ENCODE measurements around the gene SPECC1. TPM values are rescaled to one million over a fixed set of nuclear protein-coding genes. Genes with fewer than 3 reads are reported as not detected.

SPECC1 gene
- total and polyA plus RNA-seq, 2 of the 13 experiments (the other 11 are each of a cell fraction or from before 2014, with no cell fraction given): 2.3 to 6.9 TPM

DNA sequence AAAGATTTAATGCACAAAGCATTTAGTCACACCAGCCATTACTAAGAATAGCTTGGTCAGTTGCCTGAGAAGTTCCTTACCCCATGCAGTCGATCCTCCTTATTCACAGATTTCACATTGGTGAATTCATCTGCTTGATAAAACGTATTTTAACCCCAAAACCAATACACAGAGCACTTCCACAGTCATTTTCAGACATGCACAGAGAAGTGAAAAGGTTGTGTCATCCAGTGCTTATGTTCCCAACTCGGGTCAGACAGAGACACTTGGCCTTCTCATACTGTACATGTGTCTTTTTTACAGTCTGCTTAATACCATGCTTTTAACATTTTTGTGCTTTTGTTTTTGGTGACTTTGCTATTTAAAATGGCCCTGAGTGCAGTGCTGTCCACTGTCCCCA lies 219.7 kb downstream of the SPECC1 start:
- no peak for FAIRE-seq
- WGBS (ENCODE audit: low lambda C conversion rate): 50% methylated on average over 3 of the region's 3 CpGs
- Histone ChIP-seq H3K9ac (ENCODE audit: insufficient read depth, low read depth, low read length) (no peak overlapping the region), H3K27me3 (ENCODE audit: control insufficient read depth in 1 of 2, insufficient read depth in 2 of 2, low read length in 2 of 2) (no peaks in the 10 kb centered on the region), H3K9me3 (ENCODE audit: low read length) (no peaks in the 10 kb centered on the region), H3K4me3 (replicated peaks in 1 of 3; ENCODE audit: insufficient read depth in 1 of 3, low read depth in 2 of 3, low read length in 3 of 3) (no peak overlapping the region), H2AFZ (ENCODE audit: low read length) (no peak overlapping the region), H3K4me1 (ENCODE audit: insufficient read depth, low read length) (no peaks in the 10 kb centered on the region), H3K79me2 (ENCODE audit: insufficient read depth, low read length) (no peaks in the 10 kb centered on the region), H4K20me1 (ENCODE audit: insufficient read depth, low read length) (no peaks in the 10 kb centered on the region), H3K4me2 (ENCODE audit: low read depth, low read length) (no peak overlapping the region), H3K36me3 (replicated peaks in 1 of 2; ENCODE audit: control insufficient read depth in 1 of 2, insufficient read depth in 2 of 2, low read length in 2 of 2) (no peaks in the 10 kb centered on the region), H3K27ac (ENCODE audit: extremely low read length, insufficient read depth, low read length) (no peak overlapping the region)
- in situ Hi-C loops (cut with HindIII; ENCODE audit: extremely low pct_ligation_motif_present, low pct_unique_long_range_greater_than_20kb) (loop anchor here (10.0 kb wide), 2 partner anchors 86 to 104 kb away; no protein-coding TSS in a partner anchor), intact Hi-C loops (cut with micrococcal nuclease; ENCODE audit: unreplicated experiment) (no loop called here)
- no peak for DNase-seq (ENCODE audit: low spot score)
- no peak for ATAC-seq
- POLR2A ChIA-PET: no interaction called here
- CTCF ChIA-PET (ENCODE audit: low intra/inter-chr PET ratio, low total read pairs): no interaction called here
- BruUV-seq (replicated peaks): no TSS peak
- TF ChIP-seq, protein P1, sequence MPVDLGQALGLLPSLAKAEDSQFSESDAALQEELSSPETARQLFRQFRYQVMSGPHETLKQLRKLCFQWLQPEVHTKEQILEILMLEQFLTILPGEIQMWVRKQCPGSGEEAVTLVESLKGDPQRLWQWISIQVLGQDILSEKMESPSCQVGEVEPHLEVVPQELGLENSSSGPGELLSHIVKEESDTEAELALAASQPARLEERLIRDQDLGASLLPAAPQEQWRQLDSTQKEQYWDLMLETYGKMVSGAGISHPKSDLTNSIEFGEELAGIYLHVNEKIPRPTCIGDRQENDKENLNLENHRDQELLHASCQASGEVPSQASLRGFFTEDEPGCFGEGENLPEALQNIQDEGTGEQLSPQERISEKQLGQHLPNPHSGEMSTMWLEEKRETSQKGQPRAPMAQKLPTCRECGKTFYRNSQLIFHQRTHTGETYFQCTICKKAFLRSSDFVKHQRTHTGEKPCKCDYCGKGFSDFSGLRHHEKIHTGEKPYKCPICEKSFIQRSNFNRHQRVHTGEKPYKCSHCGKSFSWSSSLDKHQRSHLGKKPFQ (CRISPR knock-in tag; IDR thresholded peaks at IDR 0.05; ENCODE audit: insufficient replicate concordance): no peak
- no peak for TF ChIP-seq KMT2A (CRISPR knock-in tag; IDR thresholded peaks at IDR 0.05)
- TF ChIP-seq, protein P2, sequence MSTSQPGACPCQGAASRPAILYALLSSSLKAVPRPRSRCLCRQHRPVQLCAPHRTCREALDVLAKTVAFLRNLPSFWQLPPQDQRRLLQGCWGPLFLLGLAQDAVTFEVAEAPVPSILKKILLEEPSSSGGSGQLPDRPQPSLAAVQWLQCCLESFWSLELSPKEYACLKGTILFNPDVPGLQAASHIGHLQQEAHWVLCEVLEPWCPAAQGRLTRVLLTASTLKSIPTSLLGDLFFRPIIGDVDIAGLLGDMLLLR (CRISPR knock-in tag; IDR thresholded peaks at IDR 0.05): no peak
- no peak for TF ChIP-seq ZFAT (CRISPR knock-in tag; conservative IDR thresholded peaks at IDR 0.05)
- TF ChIP-seq ZNF3 (CRISPR knock-in tag; IDR thresholded peaks at IDR 0.05): no peak
- TF ChIP-seq MYNN (CRISPR knock-in tag; IDR thresholded peaks at IDR 0.05; ENCODE audit: low read depth): no peak
- no peak for TF ChIP-seq ZBTB7A (CRISPR knock-in tag; IDR thresholded peaks at IDR 0.05)

DNA sequence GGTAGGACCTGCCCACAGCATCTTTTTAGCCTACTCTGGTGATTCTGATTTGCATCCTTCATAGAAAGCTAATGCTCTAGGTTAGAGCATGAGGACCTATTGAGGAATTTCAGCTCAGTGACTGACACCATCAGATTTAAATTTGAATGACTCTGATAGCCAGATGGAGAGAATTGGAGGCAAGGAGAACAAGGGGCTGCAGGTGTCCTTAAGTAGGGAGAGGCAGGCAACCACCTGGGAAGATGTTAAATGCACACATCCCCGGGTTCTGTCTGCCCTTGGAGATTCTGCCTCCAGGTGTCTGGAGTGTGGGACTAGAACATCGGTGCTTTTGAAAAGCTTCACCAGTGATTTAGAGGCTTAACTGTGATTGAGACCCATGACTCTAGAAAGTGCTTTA lies 221.8 kb downstream of the SPECC1 start:
- Histone ChIP-seq H3K4me1 (ENCODE audit: insufficient read depth, low read length) (no peaks in the 10 kb centered on the region), H3K27me3 (ENCODE audit: control insufficient read depth in 1 of 2, insufficient read depth in 2 of 2, low read length in 2 of 2) (no peaks in the 10 kb centered on the region), H3K9ac (ENCODE audit: insufficient read depth, low read depth, low read length) (no peak overlapping the region), H3K27ac (ENCODE audit: extremely low read length, insufficient read depth, low read length) (no peak overlapping the region), H3K4me3 (replicated peaks in 1 of 3; ENCODE audit: insufficient read depth in 1 of 3, low read depth in 2 of 3, low read length in 3 of 3) (no peak overlapping the region), H3K9me3 (ENCODE audit: low read length) (no peaks in the 10 kb centered on the region), H2AFZ (ENCODE audit: low read length) (no peak overlapping the region), H3K36me3 (replicated peaks in 1 of 2; ENCODE audit: control insufficient read depth in 1 of 2, insufficient read depth in 2 of 2, low read length in 2 of 2) (no peaks in the 10 kb centered on the region), H3K79me2 (ENCODE audit: insufficient read depth, low read length) (no peaks in the 10 kb centered on the region), H3K4me2 (ENCODE audit: low read depth, low read length) (no peak overlapping the region), H4K20me1 (ENCODE audit: insufficient read depth, low read length) (no peaks in the 10 kb centered on the region)
- DNase-seq (ENCODE audit: low spot score) (no peak), ATAC-seq (no peak), FAIRE-seq (no peak)
- POLR2A ChIA-PET: no interaction called here
- intact Hi-C loops (cut with micrococcal nuclease; ENCODE audit: unreplicated experiment): no loop called here
- CTCF ChIA-PET (ENCODE audit: low intra/inter-chr PET ratio, low total read pairs): no interaction called here
- in situ Hi-C loops (cut with HindIII; ENCODE audit: extremely low pct_ligation_motif_present, low pct_unique_long_range_greater_than_20kb): no loop called here
- no TSS peak for BruUV-seq (replicated peaks)
- 67% methylated on average over 2 of the region's 2 CpGs for WGBS (ENCODE audit: low lambda C conversion rate)
- TF ChIP-seq EZH2 (conservative IDR thresholded peaks at IDR 0.05; ENCODE audit: low read depth, low read length): no peak
- TF ChIP-seq, protein P3, sequence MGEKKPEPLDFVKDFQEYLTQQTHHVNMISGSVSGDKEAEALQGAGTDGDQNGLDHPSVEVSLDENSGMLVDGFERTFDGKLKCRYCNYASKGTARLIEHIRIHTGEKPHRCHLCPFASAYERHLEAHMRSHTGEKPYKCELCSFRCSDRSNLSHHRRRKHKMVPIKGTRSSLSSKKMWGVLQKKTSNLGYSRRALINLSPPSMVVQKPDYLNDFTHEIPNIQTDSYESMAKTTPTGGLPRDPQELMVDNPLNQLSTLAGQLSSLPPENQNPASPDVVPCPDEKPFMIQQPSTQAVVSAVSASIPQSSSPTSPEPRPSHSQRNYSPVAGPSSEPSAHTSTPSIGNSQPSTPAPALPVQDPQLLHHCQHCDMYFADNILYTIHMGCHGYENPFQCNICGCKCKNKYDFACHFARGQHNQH (CRISPR knock-in tag; IDR thresholded peaks at IDR 0.05): no peak
- no peak for TF ChIP-seq ZNF263 (CRISPR knock-in tag; IDR thresholded peaks at IDR 0.05)
- TF ChIP-seq DNMT1 (CRISPR knock-in tag; IDR thresholded peaks at IDR 0.05): no peak
- TF ChIP-seq ZNF138 (CRISPR knock-in tag; IDR thresholded peaks at IDR 0.05; ENCODE audit: low read depth): no peak
- TF ChIP-seq NCOA5 (CRISPR knock-in tag; IDR thresholded peaks at IDR 0.05): no peak
- TF ChIP-seq ZC3H13 (CRISPR knock-in tag; IDR thresholded peaks at IDR 0.05): no peak
- TF ChIP-seq ZNF44 (CRISPR knock-in tag; IDR thresholded peaks at IDR 0.05): no peak
- no peak for TF ChIP-seq SALL2 (CRISPR knock-in tag; IDR thresholded peaks at IDR 0.05)
- TF ChIP-seq MIER3 (CRISPR knock-in tag; IDR thresholded peaks at IDR 0.05; ENCODE audit: borderline replicate concordance): no peak
